ENCODE measurements around the gene LCN12. TPM values are rescaled to one million over a fixed set of nuclear protein-coding genes. Genes with fewer than 3 reads are reported as not detected.
"Not testable (repeated sequence)": the region's sequence is repeated elsewhere in the genome, so short reads cannot be mapped to it uniquely, and the experiment has no call there.

LCN12 gene
- total RNA-seq, 2 donors from 2014 or later: 0.62 to 0.88 TPM

DNA sequence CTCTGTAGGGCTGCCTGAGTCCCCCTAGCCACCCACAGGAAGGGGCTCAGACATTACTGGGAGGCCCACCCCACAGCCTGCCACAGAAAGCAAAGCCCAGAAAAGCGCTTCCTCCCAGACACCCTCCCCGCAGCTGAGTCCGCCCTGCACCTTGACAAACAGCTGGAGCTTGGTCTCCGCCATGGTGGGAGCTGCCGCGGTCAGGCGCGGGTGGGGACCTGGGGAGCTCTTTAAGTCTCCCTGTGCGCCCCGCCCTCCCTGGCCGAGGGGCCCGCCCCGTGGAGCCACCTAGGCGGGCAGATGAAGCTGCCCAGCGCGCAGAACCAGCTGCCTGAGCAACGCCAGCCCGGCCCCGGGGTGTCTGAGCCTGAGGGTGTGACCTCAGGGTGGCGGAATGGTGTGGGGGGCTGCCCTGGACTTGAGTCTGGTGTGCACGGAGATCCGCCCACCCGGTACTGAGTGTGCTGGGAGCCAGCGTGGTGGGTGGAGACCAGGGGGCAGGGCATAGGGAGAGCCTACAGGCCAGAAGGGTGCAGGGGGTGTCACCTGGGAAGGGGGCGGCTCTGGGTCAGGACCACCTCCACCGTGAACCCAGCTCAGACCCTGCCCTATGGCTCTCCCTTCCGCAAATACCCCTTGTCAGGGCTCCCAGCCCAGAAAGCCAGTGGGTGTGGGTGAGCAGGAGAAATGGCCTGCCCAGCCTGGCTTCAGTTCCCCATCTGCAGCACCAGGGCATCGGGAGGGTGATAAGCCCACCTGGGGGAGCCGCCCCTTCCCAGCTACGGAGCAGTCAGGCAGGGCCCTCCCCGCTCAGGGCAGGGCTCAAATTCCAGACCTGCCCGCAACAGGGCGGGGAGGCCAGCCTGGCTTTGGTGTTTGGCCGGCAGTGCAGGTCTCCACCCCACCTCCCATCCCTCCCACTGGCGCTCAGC, 44.6 kb downstream of the LCN12 start, which contains the start of gene CLIC3:
TSS of gene CLIC3 (minus strand) at position 208 of the 932 bp plus-strand sequence. CDS start at position 183, 25 bp downstream.
- intact Hi-C loops (cut with DNase I): no loop called here
- no peak for DNase-seq (ENCODE audit: low spot score)

DNA sequence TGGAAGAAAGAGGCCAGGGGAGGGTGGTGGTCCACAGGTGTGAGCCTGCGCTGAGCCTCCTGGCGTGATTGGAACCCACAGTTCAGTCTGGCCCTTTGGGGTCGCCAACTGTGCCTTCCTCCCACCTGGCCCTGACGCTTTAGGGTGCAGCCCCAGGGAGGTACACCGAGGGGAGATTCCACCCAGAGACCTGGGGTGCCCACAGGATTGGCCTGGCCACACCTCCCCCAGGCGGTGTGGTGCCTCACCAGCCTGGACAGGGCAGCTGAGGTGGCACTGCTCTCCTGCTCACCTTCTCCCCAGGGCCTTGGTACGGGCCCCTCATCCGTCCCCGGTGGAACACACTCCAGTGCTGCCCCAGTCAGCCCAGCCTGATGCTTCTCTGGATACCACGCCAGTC, 45.3 kb downstream of the LCN12 start:
- intact Hi-C loops (cut with DNase I): no loop called here
- DNase-seq (ENCODE audit: low spot score): no peak

DNA sequence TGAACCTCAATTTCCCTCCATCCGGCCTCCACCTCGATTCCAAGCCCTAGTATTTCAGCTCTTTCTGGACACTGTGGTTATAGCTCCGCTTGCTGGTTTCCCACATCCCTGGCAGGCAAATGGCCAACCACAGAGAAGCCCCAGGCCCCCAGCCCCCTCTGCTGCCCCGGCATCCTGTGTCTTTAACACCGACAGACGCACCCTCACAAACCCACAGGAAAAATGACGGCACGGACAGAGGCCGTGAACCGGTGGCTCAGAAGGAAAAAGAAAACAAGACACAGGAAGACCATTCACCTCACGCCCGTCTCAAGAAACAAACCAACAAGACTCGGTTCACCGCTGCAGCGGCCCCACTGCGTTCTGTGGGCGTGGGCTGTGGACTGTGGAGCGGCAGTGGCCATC, 45.8 kb downstream of the LCN12 start:
- no peak for DNase-seq (ENCODE audit: low spot score)
- intact Hi-C loops (cut with DNase I): no loop called here

DNA sequence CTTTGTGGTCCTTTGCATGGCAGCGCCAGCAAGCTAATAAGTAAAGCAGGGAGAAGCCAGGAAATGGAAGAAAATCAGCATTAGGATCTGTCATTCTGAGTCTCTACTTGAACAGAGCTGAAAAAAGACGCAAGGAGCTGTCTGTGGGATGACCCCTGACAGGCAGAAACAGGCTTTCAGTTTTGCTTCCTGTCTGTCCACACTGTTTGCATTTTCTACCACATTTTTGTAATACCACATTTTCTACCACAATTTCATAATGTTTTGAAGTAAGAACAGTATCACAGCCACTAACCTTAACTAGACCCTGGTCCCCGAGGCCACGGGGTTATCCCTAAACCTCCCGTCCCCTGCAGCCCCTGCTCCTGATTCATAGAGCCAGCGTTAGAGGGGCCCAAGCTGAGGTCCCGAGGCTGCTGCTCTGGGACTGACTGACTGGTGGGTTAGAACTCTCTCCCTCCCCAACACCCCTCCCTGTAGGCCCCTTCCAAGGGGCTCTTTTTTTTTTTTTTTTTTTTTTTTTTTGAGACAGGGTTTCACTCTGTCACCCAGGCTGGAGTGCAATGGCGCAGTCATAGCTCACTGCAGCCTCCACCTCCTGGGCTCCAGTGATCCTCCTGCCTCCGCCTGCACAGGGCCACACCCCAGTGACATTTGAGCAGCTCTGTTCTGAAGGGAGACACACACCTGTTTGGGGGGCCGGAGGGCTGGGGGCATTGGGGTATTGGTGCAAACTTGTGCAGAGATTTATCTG, 48.3 kb downstream of the LCN12 start:
- intact Hi-C loops (cut with DNase I): loop anchor here in 1 of 2 donors (5.0 kb wide), 1 partner anchor 908 kb away; no protein-coding TSS in a partner anchor
- no peak for DNase-seq (ENCODE audit: low spot score)

DNA sequence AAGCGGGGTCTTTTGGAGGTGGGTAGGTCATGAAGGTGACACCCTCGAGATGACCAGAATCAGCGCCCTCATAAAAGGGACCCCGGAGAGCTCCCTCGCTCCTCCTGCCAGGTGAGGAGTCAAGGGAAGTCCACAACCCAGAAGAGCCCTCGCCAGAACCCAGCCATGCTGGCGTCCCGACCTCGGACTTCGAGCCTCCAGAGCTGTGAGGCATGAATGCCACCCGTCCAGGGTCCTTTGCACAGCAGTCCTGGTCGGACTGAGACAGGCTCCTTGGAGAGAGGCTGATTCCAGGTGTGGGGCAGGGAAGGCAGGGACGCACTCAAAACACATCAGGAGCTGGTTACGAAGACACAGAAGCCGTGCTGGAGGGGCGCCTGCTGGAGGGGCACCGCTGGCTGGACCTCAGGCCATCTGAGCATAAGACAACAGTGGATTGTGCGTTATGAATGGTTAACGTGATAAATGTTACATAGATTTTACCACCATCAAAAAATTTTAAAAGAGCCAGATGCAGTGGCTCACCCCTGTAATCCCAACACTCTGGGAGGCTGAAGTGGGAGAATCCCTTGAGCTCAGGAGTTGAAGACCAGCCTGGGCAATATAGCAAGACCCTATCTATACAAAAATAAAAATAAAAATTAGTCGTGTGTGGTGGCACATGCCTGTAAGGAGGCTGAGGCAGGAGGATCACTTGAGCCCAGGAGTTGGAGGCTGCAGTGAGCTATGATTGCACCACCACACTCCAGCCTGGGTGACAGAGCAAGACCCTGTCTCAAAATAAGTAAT, 50.0 kb downstream of the LCN12 start:
- intact Hi-C loops (cut with DNase I): loop anchor here in 1 of 2 donors (5.0 kb wide), 1 partner anchor 910 kb away; no protein-coding TSS in a partner anchor
- no peak for DNase-seq (ENCODE audit: low spot score)

DNA sequence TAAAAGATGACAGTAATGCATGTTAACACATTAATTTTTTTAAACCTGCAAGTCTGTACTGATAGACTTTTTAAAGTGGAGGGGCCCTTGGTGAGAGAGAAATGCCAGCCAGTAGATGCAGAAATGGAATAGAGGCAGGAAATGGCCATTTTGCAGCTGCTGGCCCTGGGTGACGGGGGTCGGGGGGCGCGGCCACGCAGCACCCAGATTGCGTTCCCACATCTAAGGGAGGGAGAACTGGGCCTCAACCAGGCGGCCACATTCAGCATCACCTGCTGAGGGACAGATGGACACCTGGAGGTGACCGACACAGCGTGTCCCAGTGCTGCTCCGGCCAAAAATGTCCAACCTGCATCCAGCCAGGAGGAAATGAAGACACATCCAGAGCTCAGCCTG, 50.6 kb downstream of the LCN12 start:
- no peak for DNase-seq (ENCODE audit: low spot score)
- intact Hi-C loops (cut with DNase I): loop anchor here in 1 of 2 donors (5.0 kb wide), 1 partner anchor 910 kb away; no protein-coding TSS in a partner anchor

DNA sequence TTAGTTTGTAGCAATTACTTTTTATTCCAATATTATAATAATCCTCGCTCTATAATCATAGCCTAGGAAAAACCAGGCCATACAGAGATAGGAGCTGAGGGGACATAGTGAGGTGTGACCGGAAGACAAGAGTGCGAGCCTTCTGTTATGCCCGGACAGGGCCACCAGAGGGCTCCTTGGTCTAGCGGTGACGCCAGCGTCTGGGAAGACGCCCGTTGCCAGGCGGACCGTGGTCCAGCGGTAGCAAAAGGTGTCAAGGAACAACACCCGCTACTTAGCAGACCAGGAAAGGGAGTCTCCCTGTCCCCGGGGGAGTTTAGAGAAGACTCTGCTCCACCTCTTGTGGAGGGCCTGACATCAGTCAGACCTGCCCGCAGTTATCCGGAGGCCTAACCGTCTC, 52.2 kb downstream of the LCN12 start:
- not testable (repeated sequence) for DNase-seq (ENCODE audit: low spot score)
- intact Hi-C loops (cut with DNase I): loop anchor here in 1 of 2 donors (5.0 kb wide), 1 partner anchor 912 kb away; no protein-coding TSS in a partner anchor

Other genes starting within 250 kb of the LCN12 start
- gene DIPK1B, start 239.7 kb upstream of the LCN12 start, total RNA-seq: 1 to 10 TPM; 7.1 to 8.3 TPM
- 10 to 100 TPM in 1 of 2 donors, 1 to 10 TPM in 1; 9.2 to 10.0 TPM for gene LCN10, start 209.3 kb upstream of the LCN12 start, total RNA-seq
- 10 to 100 TPM; 22.8 to 36.9 TPM for gene LCN6, start 203.7 kb upstream of the LCN12 start, total RNA-seq
- not detected for gene LCN8, start 194.0 kb upstream of the LCN12 start, total RNA-seq
- not detected for gene LCN15, start 187.8 kb upstream of the LCN12 start, total RNA-seq
- gene TMEM141, start 160.9 kb upstream of the LCN12 start, total RNA-seq: 10 to 100 TPM; 28.1 to 33.9 TPM
- gene CCDC183, start 155.9 kb upstream of the LCN12 start, total RNA-seq: under 1 TPM; 0.29 to 0.42 TPM
- gene RABL6, start 144.3 kb upstream of the LCN12 start, total RNA-seq: 10 to 100 TPM; 47.9 to 49.8 TPM
- gene AJM1, start 109.8 kb upstream of the LCN12 start, total RNA-seq: 1 to 10 TPM; 4.7 to 5.9 TPM
- gene PHPT1, start 102.9 kb upstream of the LCN12 start, total RNA-seq: 10 to 100 TPM; 71.7 to 87.9 TPM
- 1 to 10 TPM; 1.5 to 2.4 TPM for gene MAMDC4, start 99.9 kb upstream of the LCN12 start, total RNA-seq
- gene EDF1, start 86.0 kb upstream of the LCN12 start, total RNA-seq: 100 to 1,000 TPM; 178 to 191 TPM
- 10 to 100 TPM in 1 of 2 donors, 1 to 10 TPM in 1; 8.7 to 10.9 TPM for gene TRAF2, start 65.8 kb upstream of the LCN12 start, total RNA-seq
- gene FBXW5, start 7.5 kb upstream of the LCN12 start, total RNA-seq: 100 to 1,000 TPM in 1 of 2 donors, 10 to 100 TPM in 1; 95.0 to 100 TPM
- 1 to 10 TPM; 1.4 TPM for gene C8G, start 7.0 kb upstream of the LCN12 start, total RNA-seq
- 100 to 1,000 TPM; 475 to 547 TPM for gene PTGDS, start 25.2 kb downstream of the LCN12 start, total RNA-seq
- gene LCNL1, start 30.7 kb downstream of the LCN12 start, total RNA-seq: 1 to 10 TPM; 2.0 to 2.4 TPM
- gene PAXX, start 40.1 kb downstream of the LCN12 start, total RNA-seq: 10 to 100 TPM; 23.1 to 25.4 TPM
- 1 to 10 TPM; 1.9 to 3.8 TPM for gene CLIC3, start 44.3 kb downstream of the LCN12 start, total RNA-seq
- 10 to 100 TPM; 30.8 to 32.8 TPM for gene ABCA2, start 76.0 kb downstream of the LCN12 start, total RNA-seq
- gene FUT7, start 79.8 kb downstream of the LCN12 start, total RNA-seq: under 1 TPM; 0.24 to 0.32 TPM
- gene NPDC1, start 93.9 kb downstream of the LCN12 start, total RNA-seq: 100 to 1,000 TPM; 129 to 133 TPM
- 1 to 10 TPM in 1 of 2 donors, under 1 TPM in 1; 0.48 to 1.2 TPM for gene ENTPD2, start 101.8 kb downstream of the LCN12 start, total RNA-seq
- gene SAPCD2, start 118.3 kb downstream of the LCN12 start, total RNA-seq: under 1 TPM; 0.33 to 0.42 TPM
- 10 to 100 TPM; 15.2 to 20.5 TPM for gene UAP1L1, start 125.2 kb downstream of the LCN12 start, total RNA-seq
- gene MAN1B1, start 134.7 kb downstream of the LCN12 start, total RNA-seq: 10 to 100 TPM; 32.0 to 44.3 TPM
- gene DPP7, start 162.5 kb downstream of the LCN12 start, total RNA-seq: 100 to 1,000 TPM; 108 to 128 TPM
- not detected for gene GRIN1, start 186.9 kb downstream of the LCN12 start, total RNA-seq
- not detected for gene LRRC26, start 217.8 kb downstream of the LCN12 start, total RNA-seq
- gene TMEM210, start 219.8 kb downstream of the LCN12 start, total RNA-seq: not detected
- gene ANAPC2, start 236.3 kb downstream of the LCN12 start, total RNA-seq: 10 to 100 TPM; 39.1 to 42.3 TPM
- gene SSNA1, start 236.4 kb downstream of the LCN12 start, total RNA-seq: 10 to 100 TPM; 40.4 to 44.6 TPM
- gene TPRN, start 248.5 kb downstream of the LCN12 start, total RNA-seq: 1 to 10 TPM; 4.2 to 8.8 TPM